NCI-H2029 (cell line): ENCODE results near the gene ACBD4.

Experiments
- DNase-seq: peaks from one replicate; lab custom pipeline; 2025; lab: John Stamatoyannopoulos, UW

Gene ACBD4

GRCh38 chr17:45155483-45155882 is 20.0 kb downstream of the ACBD4 start:
- DNase-seq = no peak

GRCh38 chr17:45156242-45156641 is 20.8 kb downstream of the ACBD4 start:
- no peak for DNase-seq

- DNase-seq = peak; percentile 18
These were observed 25.2 kb downstream of the ACBD4 start for GRCh38 chr17:45160447-45161287.

- peak; percentile 98 for DNase-seq
These were observed 26.0 kb downstream of the ACBD4 start, which contains the start of gene HEXIM2 for GRCh38 chr17:45161288-45162024. Gene HEXIM2, plus strand, starts transcription at chr17:45161875. Its CDS starts 919 bp downstream, at chr17:45162794.

GRCh38 chr17:45162025-45162687 is 26.7 kb downstream of the ACBD4 start:
- no peak for DNase-seq

GRCh38 chr17:45164734-45165269 is 29.3 kb downstream of the ACBD4 start:
- no peak for DNase-seq

- no peak for DNase-seq
These were observed 33.7 kb downstream of the ACBD4 start for GRCh38 chr17:45168991-45169752.

- DNase-seq = no peak
These were observed 34.9 kb downstream of the ACBD4 start for GRCh38 chr17:45170280-45170930.

GRCh38 chr17:45170931-45171337 is 35.4 kb downstream of the ACBD4 start:
- no peak for DNase-seq

- DNase-seq = no peak
These were observed 36.1 kb downstream of the ACBD4 start for GRCh38 chr17:45171338-45172231.

GRCh38 chr17:45172232-45172540 is 36.7 kb downstream of the ACBD4 start:
- DNase-seq = no peak

- peak; percentile 60 for DNase-seq
These were observed 37.2 kb downstream of the ACBD4 start for GRCh38 chr17:45172541-45173286.

- no peak for DNase-seq
These were observed 40.2 kb downstream of the ACBD4 start for GRCh38 chr17:45175759-45176115.

GRCh38 chr17:45177563-45177962 is 42.1 kb downstream of the ACBD4 start:
- DNase-seq = no peak

GRCh38 chr17:45184144-45184543 is 48.7 kb downstream of the ACBD4 start:
- DNase-seq = no peak

- no peak for DNase-seq
These were observed 51.4 kb downstream of the ACBD4 start for GRCh38 chr17:45186801-45187354.

- no peak for DNase-seq
These were observed 53.5 kb downstream of the ACBD4 start for GRCh38 chr17:45189009-45189408.

GRCh38 chr17:45190503-45191255 is 55.2 kb downstream of the ACBD4 start:
- no peak for DNase-seq
